ENCODE results near the gene OR11H12. TPM values are rescaled to one million over a fixed set of nuclear protein-coding genes. Genes with fewer than 3 reads are reported as not detected.
"Not testable (repeated sequence)": the region's sequence is repeated elsewhere in the genome, so short reads cannot be mapped to it uniquely, and the experiment has no call there.

OR11H12 gene
- polyA plus RNA-seq, 1 donor (not counting 4 experiments of a cell fraction or from before 2014, with no cell fraction given) = not detected

GRCh38 chr14:18638032-18638431 lies 37.1 kb downstream of the OR11H12 start:
- H3K27me3 ChIP-seq (ENCODE audit: control insufficient read depth, extremely low read depth, insufficient read depth, low read length); DNase-seq (ENCODE audit: low read depth, low spot score); H3K79me2 ChIP-seq (ENCODE audit: control insufficient read depth, insufficient read depth, low read length); H3K4me1 ChIP-seq (ENCODE audit: control insufficient read depth, extremely low read depth, insufficient read depth, low read length); H3K27ac ChIP-seq (ENCODE audit: control insufficient read depth, insufficient read depth, low read length); H3K9me3 ChIP-seq (ENCODE audit: control insufficient read depth, low read depth, low read length); H2AFZ ChIP-seq (ENCODE audit: control insufficient read depth, low read length); H4K20me1 ChIP-seq (ENCODE audit: control insufficient read depth, extremely low read depth, insufficient read depth, low read length); H3K4me2 ChIP-seq (ENCODE audit: control insufficient read depth, extremely low read depth, insufficient read depth, low read depth, low read length); H3K9ac ChIP-seq (ENCODE audit: control insufficient read depth, extremely low read depth, insufficient read depth, low read length); H3K4me3 ChIP-seq (ENCODE audit: control insufficient read depth in 2 of 3, extremely low read depth in 1 of 3, insufficient read depth in 2 of 3, low read depth in 1 of 3, low read length in 3 of 3); H3K36me3 ChIP-seq (ENCODE audit: control insufficient read depth in 2 of 2, extremely low read depth in 1 of 2, insufficient read depth in 2 of 2, low read length in 2 of 2); dilution Hi-C loops (cut with MboI; ENCODE audit: extremely low pct_ligation_motif_present, low sequenced_read_pairs); H3K9me1 ChIP-seq (ENCODE audit: control insufficient read depth, extremely low read depth, insufficient read depth, low read length); FAIRE-seq: not testable (repeated sequence)

GRCh38 chr14:18638785-18639184 lies 37.9 kb downstream of the OR11H12 start:
- H3K79me2 ChIP-seq (ENCODE audit: control insufficient read depth, insufficient read depth, low read length); FAIRE-seq; H3K27ac ChIP-seq (ENCODE audit: control insufficient read depth, insufficient read depth, low read length); H3K9me3 ChIP-seq (ENCODE audit: control insufficient read depth, low read depth, low read length); H3K9me1 ChIP-seq (ENCODE audit: control insufficient read depth, extremely low read depth, insufficient read depth, low read length); H3K4me1 ChIP-seq (ENCODE audit: control insufficient read depth, extremely low read depth, insufficient read depth, low read length); H3K36me3 ChIP-seq (ENCODE audit: control insufficient read depth in 2 of 2, extremely low read depth in 1 of 2, insufficient read depth in 2 of 2, low read length in 2 of 2); H4K20me1 ChIP-seq (ENCODE audit: control insufficient read depth, extremely low read depth, insufficient read depth, low read length); H3K4me3 ChIP-seq (ENCODE audit: control insufficient read depth in 2 of 3, extremely low read depth in 1 of 3, insufficient read depth in 2 of 3, low read depth in 1 of 3, low read length in 3 of 3); DNase-seq (ENCODE audit: low read depth, low spot score); H3K9ac ChIP-seq (ENCODE audit: control insufficient read depth, extremely low read depth, insufficient read depth, low read length); H2AFZ ChIP-seq (ENCODE audit: control insufficient read depth, low read length); dilution Hi-C loops (cut with MboI; ENCODE audit: extremely low pct_ligation_motif_present, low sequenced_read_pairs); H3K27me3 ChIP-seq (ENCODE audit: control insufficient read depth, extremely low read depth, insufficient read depth, low read length); H3K4me2 ChIP-seq (ENCODE audit: control insufficient read depth, extremely low read depth, insufficient read depth, low read depth, low read length): not testable (repeated sequence)

GRCh38 chr14:18646075-18646730 lies 45.3 kb downstream of the OR11H12 start:
- H3K27ac ChIP-seq (ENCODE audit: control insufficient read depth, insufficient read depth, low read length); H3K79me2 ChIP-seq (ENCODE audit: control insufficient read depth, insufficient read depth, low read length); H3K4me3 ChIP-seq (ENCODE audit: control insufficient read depth in 2 of 3, extremely low read depth in 1 of 3, insufficient read depth in 2 of 3, low read depth in 1 of 3, low read length in 3 of 3); dilution Hi-C loops (cut with MboI; ENCODE audit: extremely low pct_ligation_motif_present, low sequenced_read_pairs); H2AFZ ChIP-seq (ENCODE audit: control insufficient read depth, low read length); H3K9me1 ChIP-seq (ENCODE audit: control insufficient read depth, extremely low read depth, insufficient read depth, low read length); H3K4me2 ChIP-seq (ENCODE audit: control insufficient read depth, extremely low read depth, insufficient read depth, low read depth, low read length); H3K4me1 ChIP-seq (ENCODE audit: control insufficient read depth, extremely low read depth, insufficient read depth, low read length); H3K36me3 ChIP-seq (ENCODE audit: control insufficient read depth in 2 of 2, extremely low read depth in 1 of 2, insufficient read depth in 2 of 2, low read length in 2 of 2); FAIRE-seq; H3K27me3 ChIP-seq (ENCODE audit: control insufficient read depth, extremely low read depth, insufficient read depth, low read length); DNase-seq (ENCODE audit: low read depth, low spot score); H3K9ac ChIP-seq (ENCODE audit: control insufficient read depth, extremely low read depth, insufficient read depth, low read length); H4K20me1 ChIP-seq (ENCODE audit: control insufficient read depth, extremely low read depth, insufficient read depth, low read length); H3K9me3 ChIP-seq (ENCODE audit: control insufficient read depth, low read depth, low read length): not testable (repeated sequence)

Small RNAs within 50 kb of the gene (small RNA-seq; reads per million reads assigned to genes)
- gene CR383656.6 (ENCODE audit: insufficient read length in 3 of 3, low read depth in 3 of 3, low replicate concordance in 1 of 3) (0 reads per million in 3 experiments), gene CR383656.7 (ENCODE audit: insufficient read length in 3 of 3, low read depth in 3 of 3, low replicate concordance in 1 of 3) (0 reads per million in 3 experiments), gene CR383656.9 (ENCODE audit: insufficient read length in 3 of 3, low read depth in 3 of 3, low replicate concordance in 1 of 3) (0 reads per million in 3 experiments)

Measured in keratinocyte (primary cell).